ENCODE data around the gene TDRD12. TPM values are rescaled to one million over a fixed set of nuclear protein-coding genes. Genes with fewer than 3 reads are reported as not detected.
A peak's percentile ranks its signal among the peaks of the same experiment; 100 is the strongest.
"Not testable (repeated sequence)": the region's sequence is repeated elsewhere in the genome, so short reads cannot be mapped to it uniquely, and the experiment has no call there.

TDRD12 gene
- total RNA-seq, 1 experiment from 2014 or later, result 0.33 TPM

- Histone ChIP-seq H3K9me2 (ENCODE audit: insufficient read depth) (no peaks in the 10 kb centered on the region), H3K4me2 (peak overlapping the region; percentile 19; the same call in 1 of the 2 replicates), H3K27me3 (ENCODE audit: insufficient read depth, low read depth) (no peaks in the 10 kb centered on the region), H3K36me3 (ENCODE audit: low read depth) (no peaks in the 10 kb centered on the region), H2AFZ (no peak overlapping the region; the same call in 1 of the 2 replicates), H3K27ac (no peak overlapping the region), H4K20me1 (ENCODE audit: insufficient read depth) (no peaks in the 10 kb centered on the region), H3K4me3 (no peak overlapping the region), H3F3A (ENCODE audit: insufficient read depth, low read depth) (no peaks in the 10 kb centered on the region), H3K9me3 (ENCODE audit: insufficient read depth, low read depth) (no peaks in the 10 kb centered on the region), H3K4me1 (replicated peaks; ENCODE audit: insufficient read depth) (0 out of 2 replicates have a peak, but pooled peaks cover 3% of the 10 kb centered on the region), H3K79me2 (ENCODE audit: low read depth) (no peaks in the 10 kb centered on the region)
- no peak for TF ChIP-seq EZH2 (IDR thresholded peaks at IDR 0.05; ENCODE audit: low read depth)
- TF ChIP-seq CTCF (conservative IDR thresholded peaks at IDR 0.05), result no peak
- intact Hi-C loops (cut with micrococcal nuclease; ENCODE audit: unreplicated experiment), result no loop called here
- peak; percentile 51 to 52 for DNase-seq
- ChIA-PET CTCF (no interaction called here), POLR2A (ENCODE audit: unreplicated experiment) (no interaction called here)
- no TSS peak for BruUV-seq (replicated peaks)
Measured at GRCh38 chr19:32830231-32831014, 110.9 kb downstream of the TDRD12 start.

- BruUV-seq (replicated peaks), result no TSS peak
- Histone ChIP-seq H3K4me2 (no peak overlapping the region), H3K27ac (no peak overlapping the region), H2AFZ (no peak overlapping the region), H3K4me3 (no peak overlapping the region), H3K9me3 (ENCODE audit: insufficient read depth, low read depth) (no peaks in the 10 kb centered on the region), H3K79me2 (ENCODE audit: low read depth) (no peaks in the 10 kb centered on the region), H3K27me3 (ENCODE audit: insufficient read depth, low read depth) (no peaks in the 10 kb centered on the region), H3K9me2 (ENCODE audit: insufficient read depth) (no peaks in the 10 kb centered on the region), H4K20me1 (ENCODE audit: insufficient read depth) (no peaks in the 10 kb centered on the region), H3K36me3 (ENCODE audit: low read depth) (no peaks in the 10 kb centered on the region), H3F3A (ENCODE audit: insufficient read depth, low read depth) (no peaks in the 10 kb centered on the region), H3K4me1 (replicated peaks; ENCODE audit: insufficient read depth) (0 out of 2 replicates have a peak, but pooled peaks cover 3% of the 10 kb centered on the region)
- POLR2A ChIA-PET (ENCODE audit: unreplicated experiment), result no interaction called here
- TF ChIP-seq CTCF (conservative IDR thresholded peaks at IDR 0.05) (no peak), EZH2 (IDR thresholded peaks at IDR 0.05; ENCODE audit: low read depth) (no peak)
- CTCF ChIA-PET, result no interaction called here
- intact Hi-C loops (cut with micrococcal nuclease; ENCODE audit: unreplicated experiment), result no loop called here
- DNase-seq, result no peak
Measured at GRCh38 chr19:32831611-32832010, 112.0 kb downstream of the TDRD12 start.

- POLR2A ChIA-PET (ENCODE audit: unreplicated experiment); H3K9me3 ChIP-seq (ENCODE audit: insufficient read depth, low read depth); H3F3A ChIP-seq (ENCODE audit: insufficient read depth, low read depth); H3K79me2 ChIP-seq (ENCODE audit: low read depth); H2AFZ ChIP-seq; H4K20me1 ChIP-seq (ENCODE audit: insufficient read depth); H3K27ac ChIP-seq; H3K4me1 ChIP-seq (replicated peaks; ENCODE audit: insufficient read depth); BruUV-seq (replicated peaks); H3K27me3 ChIP-seq (ENCODE audit: insufficient read depth, low read depth); DNase-seq; H3K36me3 ChIP-seq (ENCODE audit: low read depth); H3K4me3 ChIP-seq; CTCF ChIA-PET; H3K4me2 ChIP-seq; intact Hi-C loops (cut with micrococcal nuclease; ENCODE audit: unreplicated experiment); H3K9me2 ChIP-seq (ENCODE audit: insufficient read depth): not testable (repeated sequence)
Measured at GRCh38 chr19:32832094-32832493, 112.5 kb downstream of the TDRD12 start.

- CTCF ChIA-PET; H3K4me3 ChIP-seq; BruUV-seq (replicated peaks); H3K4me1 ChIP-seq (replicated peaks; ENCODE audit: insufficient read depth); H3K4me2 ChIP-seq; H3K9me3 ChIP-seq (ENCODE audit: insufficient read depth, low read depth); H3K27ac ChIP-seq; H3F3A ChIP-seq (ENCODE audit: insufficient read depth, low read depth); POLR2A ChIA-PET (ENCODE audit: unreplicated experiment); H3K36me3 ChIP-seq (ENCODE audit: low read depth); intact Hi-C loops (cut with micrococcal nuclease; ENCODE audit: unreplicated experiment); H3K27me3 ChIP-seq (ENCODE audit: insufficient read depth, low read depth); DNase-seq; H2AFZ ChIP-seq; H3K9me2 ChIP-seq (ENCODE audit: insufficient read depth); H3K79me2 ChIP-seq (ENCODE audit: low read depth); H4K20me1 ChIP-seq (ENCODE audit: insufficient read depth): not testable (repeated sequence)
Measured at GRCh38 chr19:32832825-32833224, 113.3 kb downstream of the TDRD12 start.

- H3K79me2 ChIP-seq (ENCODE audit: low read depth); H3K36me3 ChIP-seq (ENCODE audit: low read depth); H3K9me2 ChIP-seq (ENCODE audit: insufficient read depth); H3K4me2 ChIP-seq; H3K4me1 ChIP-seq (replicated peaks; ENCODE audit: insufficient read depth); H3K27me3 ChIP-seq (ENCODE audit: insufficient read depth, low read depth); H3K4me3 ChIP-seq; BruUV-seq (replicated peaks); CTCF ChIA-PET; H2AFZ ChIP-seq; H3K9me3 ChIP-seq (ENCODE audit: insufficient read depth, low read depth); H3F3A ChIP-seq (ENCODE audit: insufficient read depth, low read depth); H4K20me1 ChIP-seq (ENCODE audit: insufficient read depth); intact Hi-C loops (cut with micrococcal nuclease; ENCODE audit: unreplicated experiment); POLR2A ChIA-PET (ENCODE audit: unreplicated experiment); H3K27ac ChIP-seq: not testable (repeated sequence)
- peak in 1 of 2 experiments; percentile 4 for DNase-seq
Measured at GRCh38 chr19:32833388-32833787, 113.8 kb downstream of the TDRD12 start.

Data from PC-9 (cell line).